ENCODE measurements around the gene NEIL1. TPM values are rescaled to one million over a fixed set of nuclear protein-coding genes. Genes with fewer than 3 reads are reported as not detected.

The NEIL1 gene
- total and polyA plus RNA-seq, 10 of the 15 experiments (the other 5 are each of a cell fraction or from before 2014, with no cell fraction given), result 0.10 to 2.3 (median 0.66) TPM

GRCh38 chr15:75367006-75367405 is 20.2 kb downstream of the NEIL1 start (continued):
- TF ChIP-seq RELB (IDR thresholded peaks at IDR 0.05; ENCODE audit: low read depth) (no peak), LARP7 (IDR thresholded peaks at IDR 0.05) (no peak), REST (IDR thresholded peaks at IDR 0.05; ENCODE audit: low read depth, low read length) (no peak), BCLAF1 (IDR thresholded peaks at IDR 0.05) (no peak)
